Prostate gland (tissue), 2 donors: ENCODE results near the gene ADAMTS14.

Experiments used
- POLR2AphosphoS5 ChIP-seq: sonication (generic); formaldehyde crosslinking; IDR thresholded peaks from one replicate; pipeline ENCODE4 v1.6.1; 2017; ENCODE audit warnings: antibody characterized with exemption
- TF ChIP-seq, protein P1 (sequence below), 4 experiments: fragments of 200-600 bp in 2 of 4; fragments of 450-650 bp in 2 of 4; sonication (generic) in 2 of 4; IDR thresholded peaks; 1 replicate in 3 of 4; 2 replicates in 1 of 4; pipeline ENCODE4 v1.5.1; 2016 to 2019; ENCODE audit warnings: antibody characterized with exemption in 4 of 4, mild to moderate bottlenecking in 2 of 4, moderate library complexity in 2 of 4

GRCh38 chr10:70647086-70647485 lies 25.2 kb upstream of the ADAMTS14 start:
- TF ChIP-seq, protein P1, sequence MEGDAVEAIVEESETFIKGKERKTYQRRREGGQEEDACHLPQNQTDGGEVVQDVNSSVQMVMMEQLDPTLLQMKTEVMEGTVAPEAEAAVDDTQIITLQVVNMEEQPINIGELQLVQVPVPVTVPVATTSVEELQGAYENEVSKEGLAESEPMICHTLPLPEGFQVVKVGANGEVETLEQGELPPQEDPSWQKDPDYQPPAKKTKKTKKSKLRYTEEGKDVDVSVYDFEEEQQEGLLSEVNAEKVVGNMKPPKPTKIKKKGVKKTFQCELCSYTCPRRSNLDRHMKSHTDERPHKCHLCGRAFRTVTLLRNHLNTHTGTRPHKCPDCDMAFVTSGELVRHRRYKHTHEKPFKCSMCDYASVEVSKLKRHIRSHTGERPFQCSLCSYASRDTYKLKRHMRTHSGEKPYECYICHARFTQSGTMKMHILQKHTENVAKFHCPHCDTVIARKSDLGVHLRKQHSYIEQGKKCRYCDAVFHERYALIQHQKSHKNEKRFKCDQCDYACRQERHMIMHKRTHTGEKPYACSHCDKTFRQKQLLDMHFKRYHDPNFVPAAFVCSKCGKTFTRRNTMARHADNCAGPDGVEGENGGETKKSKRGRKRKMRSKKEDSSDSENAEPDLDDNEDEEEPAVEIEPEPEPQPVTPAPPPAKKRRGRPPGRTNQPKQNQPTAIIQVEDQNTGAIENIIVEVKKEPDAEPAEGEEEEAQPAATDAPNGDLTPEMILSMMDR (IDR thresholded peaks at IDR 0.05), result no peak
- TF ChIP-seq POLR2AphosphoS5, result no peak
